Endodermal cell (in vitro differentiated cells): ENCODE data around the gene IFNGR2. TPM values are rescaled to one million over a fixed set of nuclear protein-coding genes. Genes with fewer than 3 reads are reported as not detected.
"Not testable (repeated sequence)": the region's sequence is repeated elsewhere in the genome, so short reads cannot be mapped to it uniquely, and the experiment has no call there.

ENCODE experiments used
- DNase-seq: peaks from one replicate; pipeline ENCODE4 v3.0.0-alpha.2; 2017
- H3K27ac ChIP-seq: 2 replicates; pipeline ENCODE4 v1.5.1; 2013; ENCODE audit warnings: mild to moderate bottlenecking, low read depth, low read length, moderate library complexity
- H3K27me3 ChIP-seq: 2 replicates; pipeline ENCODE4 v1.6.1; 2013; ENCODE audit warnings: mild to moderate bottlenecking, low read length, moderate library complexity; ENCODE audit not compliant: insufficient read depth, control insufficient read depth, poor library complexity, severe bottlenecking
- H3K36me3 ChIP-seq: 2 replicates; pipeline ENCODE4 v1.7.0; 2013; ENCODE audit warnings: mild to moderate bottlenecking, low read length, moderate library complexity; ENCODE audit not compliant: control insufficient read depth, insufficient read depth
- H3K4me1 ChIP-seq: one replicate; pipeline ENCODE4 v1.7.0; 2013; ENCODE audit warnings: low read length; ENCODE audit not compliant: control insufficient read depth, insufficient read depth
- H3K4me3 ChIP-seq: 2 replicates; pipeline ENCODE4 v1.5.1; 2013; ENCODE audit warnings: mild to moderate bottlenecking, low read length, moderate library complexity
- H3K9ac ChIP-seq: 2 replicates; pipeline ENCODE4 v1.6.1; 2013; ENCODE audit warnings: mild to moderate bottlenecking, low read length, moderate library complexity; ENCODE audit not compliant: poor library complexity, severe bottlenecking; ENCODE audit errors: extremely low read depth
- H3K9me3 ChIP-seq: 2 replicates; pipeline ENCODE4 v1.6.1; 2013; ENCODE audit warnings: mild to moderate bottlenecking, low read length, moderate library complexity; ENCODE audit not compliant: control insufficient read depth
- H3K27ac Mint-ChIP-seq: 2 replicates; pipeline ENCODE4 v1.8.0; 2020; ENCODE audit warnings: mixed read lengths
- H3K27me3 Mint-ChIP-seq: 2 replicates; pipeline ENCODE4 v1.8.0; 2021; ENCODE audit warnings: mild to moderate bottlenecking, mixed read lengths; ENCODE audit not compliant: insufficient read depth
- H3K36me3 Mint-ChIP-seq: 2 replicates; pipeline ENCODE4 v1.8.0; 2020; ENCODE audit warnings: low read depth, mixed read lengths
- H3K4me1 Mint-ChIP-seq: 2 replicates; pipeline ENCODE4 v1.8.0; 2020; ENCODE audit warnings: mixed read lengths
- H3K4me3 Mint-ChIP-seq: 2 replicates; pipeline ENCODE4 v1.8.0; 2020; ENCODE audit warnings: mild to moderate bottlenecking, moderate library complexity, mixed read lengths
- H3K9me3 Mint-ChIP-seq: 2 replicates; pipeline ENCODE4 v1.8.0; 2020; ENCODE audit warnings: mild to moderate bottlenecking, mixed read lengths
- CTCF ChIP-seq: fragments of 200-600 bp; sonication (generic); conservative IDR thresholded peaks from 2 replicates; pipeline ENCODE4 v1.5.0; 2021; ENCODE audit warnings: antibody characterized with exemption, mild to moderate bottlenecking
- WGBS, 2 experiments: methylation state at CpG; one replicate each; pipeline versions ENCODE4 v1.1.5 to v1.1.7; 2013; ENCODE audit warnings: missing lambda C conversion rate in 2 of 2, mixed read lengths in 1 of 2; ENCODE audit not compliant: insufficient coverage in 1 of 2, insufficient read length in 1 of 2; 5-methylcytosine and 5-hydroxymethylcytosine counted together
- total RNA-seq, 2 donors: library from RNA; stranded (reverse); fragmentation: NEBNext Ultra II Directional in 1 of 2; extraction: Animal tissue kit (Norgen Biotek cat#: 25700) in 1 of 2; gene quantifications; 2 replicates in 1 of 2; 3 replicates in 1 of 2; pipeline ENCODE4 v1.2.1, GENCODE V29; 2021

Gene IFNGR2
- total RNA-seq, 2 donors from 2014 or later, result 41.9 to 55.1 TPM

DNA sequence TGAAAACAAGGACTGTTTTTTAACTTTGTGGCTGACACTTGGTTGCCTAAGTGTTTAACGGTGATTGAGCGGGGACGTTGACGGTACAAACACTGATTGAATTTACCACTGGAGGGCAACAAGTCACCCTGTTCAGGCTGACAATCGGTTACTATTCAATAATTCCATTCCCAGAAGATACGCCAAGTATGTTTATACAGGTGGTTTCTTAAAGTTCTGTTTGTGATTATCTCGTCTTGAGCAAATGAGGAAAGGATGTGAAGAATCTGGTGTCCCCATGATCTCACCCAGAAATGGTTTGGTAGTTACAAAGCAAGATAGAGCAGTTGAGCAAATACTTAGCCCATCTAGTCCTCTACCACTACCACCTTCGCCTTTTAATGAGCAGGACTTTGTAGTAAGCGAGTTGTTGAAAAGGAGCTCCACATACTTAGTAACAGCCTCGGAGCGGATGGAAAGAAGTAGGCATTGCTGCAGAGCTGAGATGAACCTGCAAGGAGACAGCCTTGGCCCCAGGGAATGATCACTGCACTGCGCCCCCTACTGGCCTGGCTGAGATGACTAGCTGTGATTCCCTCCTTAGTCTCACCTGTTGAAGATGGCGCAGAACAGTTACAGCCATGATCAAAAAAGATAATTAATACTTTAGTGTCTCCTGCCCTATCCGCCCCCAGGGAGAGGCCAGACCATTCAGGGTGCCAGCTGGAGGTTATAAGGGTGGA, 42.2 kb upstream of the IFNGR2 start:
- Mint-ChIP-seq H3K36me3 (peaks cover 13% of the 10 kb centered on the region), H3K4me1 (peaks cover 8% of the 10 kb centered on the region), H3K4me3 (peak overlapping the region; percentile 37), H3K27me3 (no peaks in the 10 kb centered on the region), H3K9me3 (peaks cover 1% of the 10 kb centered on the region), H3K27ac (no peak overlapping the region)
- peak; percentile 96 for DNase-seq
- peaks cover 8% of the 10 kb centered on the region for H3K36me3 ChIP-seq
- H3K9ac ChIP-seq, result no peak overlapping the region
- peak; percentile 95 for TF ChIP-seq CTCF
- 58 to 65% methylated on average over 11 to 14 of the region's 14 CpGs for WGBS, 2 experiments
- H3K27ac ChIP-seq, result no peak overlapping the region
- no peaks in the 10 kb centered on the region for H3K27me3 ChIP-seq
- H3K4me3 ChIP-seq, result no peak overlapping the region
- no peaks in the 10 kb centered on the region for H3K4me1 ChIP-seq
- H3K9me3 ChIP-seq, result peaks cover 2% of the 10 kb centered on the region

DNA sequence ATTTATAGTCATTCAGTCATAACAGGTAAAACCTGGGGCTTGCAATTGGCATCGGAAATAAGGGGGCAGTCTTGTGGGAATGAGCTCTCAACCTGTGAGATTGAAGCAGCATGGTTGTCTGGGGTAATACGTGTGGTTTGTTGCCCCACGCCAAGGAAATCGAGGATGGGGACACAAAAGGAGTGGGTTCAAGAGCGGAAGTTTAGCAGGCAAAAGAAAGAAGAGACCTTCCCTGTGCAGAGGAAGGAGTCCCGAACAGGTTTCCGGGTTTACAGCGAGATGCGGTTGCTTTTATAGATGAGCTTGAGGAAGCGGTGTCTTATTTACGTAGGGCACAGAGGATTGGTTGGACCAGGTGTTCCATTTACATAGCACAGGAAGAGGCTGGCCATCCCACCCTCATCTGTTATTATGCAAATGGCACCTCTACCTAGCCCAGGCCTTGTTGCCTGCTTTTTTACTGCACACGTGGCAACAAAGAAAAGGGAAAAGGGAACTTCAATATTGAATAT, 41.1 kb upstream of the IFNGR2 start:
- H3K4me1 Mint-ChIP-seq, result peaks cover 8% of the 10 kb centered on the region

GRCh38 chr21:33363911-33364609, 39.2 kb upstream of the IFNGR2 start:
- not testable (repeated sequence) for H3K36me3 Mint-ChIP-seq, DNase-seq, H3K27me3 Mint-ChIP-seq, H3K4me3 ChIP-seq, H3K4me1 Mint-ChIP-seq, H3K4me3 Mint-ChIP-seq, H3K4me1 ChIP-seq, H3K36me3 ChIP-seq, H3K27me3 ChIP-seq, H3K27ac ChIP-seq, H3K27ac Mint-ChIP-seq, H3K9ac ChIP-seq
- 81 to 84% methylated on average over 8 to 10 of the region's 10 CpGs for WGBS, 2 experiments
- peaks cover 30% of the 10 kb centered on the region for H3K9me3 Mint-ChIP-seq
- peaks cover 30% of the 10 kb centered on the region for H3K9me3 ChIP-seq

More for the DNA sequence above, 41.1 kb upstream of the IFNGR2 start:
- Mint-ChIP-seq H3K36me3 (peaks cover 5% of the 10 kb centered on the region), H3K27ac (no peak overlapping the region), H3K4me3 (peak overlapping the region; percentile 37), H3K9me3 (peaks cover 12% of the 10 kb centered on the region), H3K27me3 (peaks cover 2% of the 10 kb centered on the region)
- H3K4me3 ChIP-seq, result no peak overlapping the region
- DNase-seq, result peak; percentile 78
- H3K36me3 ChIP-seq, result no peaks in the 10 kb centered on the region
- TF ChIP-seq CTCF, result no peak
- H3K4me1 ChIP-seq, result no peaks in the 10 kb centered on the region
- peaks cover 13% of the 10 kb centered on the region for H3K9me3 ChIP-seq
- no peak overlapping the region for H3K27ac ChIP-seq
- H3K9ac ChIP-seq, result no peak overlapping the region
- no peaks in the 10 kb centered on the region for H3K27me3 ChIP-seq
- 61 to 72% methylated on average over 10 to 12 of the region's 12 CpGs for WGBS, 2 experiments
